NCI-H2227 (cell line): ENCODE data around the gene PLPP1.
"Not testable (repeated sequence)": the region's sequence is repeated elsewhere in the genome, so short reads cannot be mapped to it uniquely, and the experiment has no call there.

Experiments
- DNase-seq: peaks from one replicate; lab custom pipeline; 2025; ENCODE audit not compliant: unreplicated experiment; lab: John Stamatoyannopoulos, UW

The PLPP1 gene

GRCh38 chr5:55505711-55506110 lies 29.1 kb downstream of the PLPP1 start:
- not testable (repeated sequence) for DNase-seq

GRCh38 chr5:55503917-55504316 lies 30.8 kb downstream of the PLPP1 start:
- not testable (repeated sequence) for DNase-seq

GRCh38 chr5:55502759-55503158 lies 32.0 kb downstream of the PLPP1 start:
- no peak for DNase-seq

DNA sequence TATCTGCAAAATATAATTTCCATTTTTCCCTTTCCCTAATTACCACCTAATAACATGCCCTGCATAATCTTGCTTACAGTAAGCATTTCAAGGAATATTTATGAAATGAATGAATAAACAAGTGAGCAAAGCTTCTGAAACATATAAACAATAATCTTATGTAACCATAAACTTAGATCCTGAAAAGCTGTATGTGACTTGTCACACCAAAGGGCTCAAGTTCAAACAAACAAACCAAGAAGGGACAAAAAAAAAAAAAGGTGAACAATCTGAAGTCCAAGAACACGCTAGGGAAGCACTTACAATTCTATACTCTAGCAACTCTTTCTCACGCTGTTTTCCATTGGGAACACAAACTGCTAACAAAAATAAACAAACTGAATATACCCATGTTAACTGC lies 36.3 kb downstream of the PLPP1 start:
- no peak for DNase-seq

- DNase-seq, result no peak
Measured at GRCh38 chr5:55497712-55498111, 37.1 kb downstream of the PLPP1 start.

DNA sequence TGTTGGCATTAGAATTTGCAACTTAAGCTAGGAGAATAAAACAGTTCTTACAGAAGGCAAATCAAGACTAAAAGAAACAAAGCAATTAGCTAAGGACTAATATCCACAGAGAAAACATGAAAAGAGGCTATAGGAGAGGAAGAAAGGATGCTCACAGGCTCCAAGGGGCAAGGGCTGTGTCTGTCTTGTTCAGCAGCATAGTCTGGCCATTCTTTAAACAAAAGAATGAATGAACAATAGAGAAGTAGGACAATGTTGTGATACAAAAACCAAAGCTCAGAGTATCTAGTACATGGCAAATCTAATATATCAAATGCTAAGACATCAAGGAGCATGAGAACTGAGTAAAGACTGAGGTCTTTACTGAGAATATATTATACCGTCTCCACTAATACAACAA lies 39.5 kb downstream of the PLPP1 start:
- no peak for DNase-seq

- no peak for DNase-seq
Measured at GRCh38 chr5:55492449-55492848, 42.3 kb downstream of the PLPP1 start.

DNA sequence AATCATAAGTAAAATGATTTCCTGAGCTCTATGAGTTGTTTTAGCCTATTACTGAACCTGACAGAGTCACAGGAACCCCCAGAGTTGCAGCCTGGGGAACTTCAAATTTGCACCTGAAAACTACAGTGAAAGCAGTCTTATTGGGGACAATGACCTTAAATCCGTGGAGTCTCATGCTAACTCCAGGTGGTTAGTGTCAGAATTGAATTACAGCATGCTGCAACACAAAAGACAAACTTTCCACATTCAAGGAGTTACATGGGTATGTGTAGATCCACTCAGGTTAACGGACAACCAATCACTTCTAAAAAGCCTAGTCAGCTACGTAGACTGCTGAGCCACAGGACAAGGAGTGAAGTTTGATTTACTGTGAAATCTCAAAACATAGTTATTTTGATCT lies 49.7 kb downstream of the PLPP1 start:
- no peak for DNase-seq

- no peak for DNase-seq
Measured at GRCh38 chr5:55484531-55484930, 50.2 kb downstream of the PLPP1 start.

DNA sequence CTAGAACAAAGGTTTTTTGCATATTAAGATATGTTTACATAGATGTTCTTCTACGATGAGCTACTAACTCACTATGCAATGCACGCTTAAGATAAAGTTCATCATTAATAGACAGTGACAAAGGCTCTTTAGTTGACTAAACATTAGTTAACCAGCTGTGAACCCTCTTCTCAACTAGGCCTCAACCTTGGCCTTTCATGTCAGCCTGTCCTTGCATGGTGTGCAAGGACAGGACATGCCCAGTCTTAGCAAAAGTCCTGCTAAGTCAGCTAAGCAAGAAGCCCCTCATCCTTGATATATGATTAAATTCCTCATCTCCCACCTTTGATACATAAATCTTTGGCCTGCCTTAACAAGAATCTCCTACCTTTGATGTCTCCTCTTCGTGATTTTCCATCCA lies 50.9 kb downstream of the PLPP1 start:
- no peak for DNase-seq

DNA sequence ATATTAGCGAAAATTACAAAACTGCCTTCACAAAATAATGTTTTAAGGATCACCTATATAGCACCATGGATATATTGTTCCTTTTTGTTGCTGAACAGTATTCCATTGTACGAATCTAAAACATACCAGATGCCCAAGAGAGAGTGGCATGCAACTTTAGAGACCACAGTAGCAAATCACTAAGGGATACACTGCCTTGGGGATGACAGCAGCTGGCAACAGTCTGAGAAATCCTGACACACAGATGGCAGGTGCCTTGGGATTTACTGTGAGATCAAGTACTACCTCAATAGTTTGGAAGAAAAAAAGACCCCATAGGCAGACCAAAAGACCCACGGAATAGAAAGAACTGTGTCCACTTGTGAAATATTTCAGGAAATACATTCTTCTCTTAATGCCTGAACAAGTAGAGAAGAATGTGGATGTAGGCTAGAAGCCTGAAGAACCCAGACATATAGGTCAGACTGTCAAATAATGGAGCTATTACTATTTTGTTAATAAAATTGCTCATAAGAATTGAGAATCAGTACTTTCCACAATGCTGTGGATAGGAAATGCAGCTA lies 53.4 kb downstream of the PLPP1 start:
- DNase-seq, result no peak

- no peak for DNase-seq
Measured at GRCh38 chr5:55480781-55481180, 54.0 kb downstream of the PLPP1 start.

GRCh38 chr5:55472642-55473041 lies 62.1 kb downstream of the PLPP1 start:
- no peak for DNase-seq

DNA sequence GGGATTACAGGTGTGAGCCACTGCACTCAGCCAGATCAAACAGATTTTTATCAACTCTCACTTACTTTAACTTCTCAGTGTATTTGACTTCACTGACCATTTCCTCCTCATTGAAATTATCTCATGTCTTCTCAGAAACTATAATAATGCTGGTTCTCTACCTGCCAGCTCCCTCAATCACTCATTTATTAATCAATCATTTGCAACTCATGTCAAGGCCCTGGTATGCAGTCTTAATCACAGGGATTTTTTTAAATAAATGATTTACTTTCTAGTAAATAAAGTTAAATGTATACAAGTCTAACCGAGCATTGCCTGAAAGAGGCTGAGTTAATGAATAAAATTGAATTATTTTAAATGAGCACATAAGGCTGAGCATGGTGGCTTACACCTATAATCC lies 63.3 kb downstream of the PLPP1 start:
- DNase-seq, result no peak

GRCh38 chr5:55470282-55470681 lies 64.5 kb downstream of the PLPP1 start:
- no peak for DNase-seq

DNA sequence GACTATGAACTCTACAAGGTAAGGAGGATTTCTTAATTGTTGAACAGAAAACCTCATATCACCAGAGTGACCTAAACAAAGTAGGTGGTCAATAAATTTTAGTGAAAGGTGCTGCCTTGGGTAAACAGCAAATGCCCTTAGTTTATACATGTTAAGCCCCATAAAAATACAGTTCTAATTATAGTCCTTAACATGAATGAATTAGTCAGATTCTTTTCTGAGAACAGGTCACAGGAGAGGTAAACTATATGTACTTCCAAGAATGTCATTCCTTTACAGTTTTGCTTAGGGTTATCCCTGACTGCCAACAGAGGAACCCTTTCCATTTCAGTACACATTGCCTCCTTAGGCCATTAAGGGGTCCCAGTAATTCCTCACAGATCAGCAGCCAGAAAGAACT lies 64.9 kb downstream of the PLPP1 start:
- DNase-seq, result no peak

GRCh38 chr5:55467862-55468551 lies 66.8 kb downstream of the PLPP1 start:
- no peak for DNase-seq

- no peak for DNase-seq
Measured at GRCh38 chr5:55463613-55464012, 71.2 kb downstream of the PLPP1 start.

DNA sequence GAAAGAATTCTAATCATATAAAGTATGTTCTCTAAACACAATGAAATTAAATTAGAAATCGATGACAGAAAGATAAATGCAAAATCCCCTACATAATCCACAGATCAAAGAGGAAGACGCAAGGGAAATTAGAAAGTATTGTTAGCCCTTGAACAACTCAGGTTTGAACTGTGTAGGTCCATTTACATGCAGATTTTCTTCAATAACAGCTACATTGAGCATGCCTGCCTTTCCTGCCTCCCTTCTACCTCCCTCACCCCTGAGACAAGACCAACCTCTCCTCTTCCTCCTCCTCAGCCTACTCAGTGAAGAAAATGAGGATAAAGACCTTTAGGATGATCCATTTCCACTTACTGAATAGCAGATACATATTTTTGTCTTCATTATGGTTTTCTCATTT lies 75.2 kb downstream of the PLPP1 start:
- DNase-seq, result no peak

- DNase-seq, result no peak
Measured at GRCh38 chr5:55456216-55456895, 78.4 kb downstream of the PLPP1 start.

DNA sequence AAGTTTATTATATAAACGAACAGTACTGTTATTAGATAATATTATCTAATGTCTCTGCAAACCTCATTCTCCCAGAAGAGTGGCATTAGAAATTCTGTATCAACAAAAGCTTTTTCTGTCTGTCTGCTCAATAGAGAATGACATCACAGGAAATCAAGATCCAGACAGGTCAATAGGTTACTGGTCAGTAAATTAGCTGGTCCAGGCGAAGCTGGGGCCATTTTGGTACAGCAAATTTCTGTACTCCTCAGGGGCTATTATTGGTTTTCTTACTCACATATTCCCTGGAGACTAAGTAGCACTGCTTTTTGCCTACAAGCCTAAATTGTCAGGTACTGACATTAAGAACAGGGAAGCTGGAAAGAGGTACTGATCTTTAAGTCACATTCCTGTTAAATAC lies 80.5 kb downstream of the PLPP1 start:
- DNase-seq, result no peak

GRCh38 chr5:55453211-55453610 lies 81.6 kb downstream of the PLPP1 start:
- no peak for DNase-seq

GRCh38 chr5:55451976-55452375 lies 82.8 kb downstream of the PLPP1 start:
- DNase-seq, result no peak
